ENCODE data around the gene SNF8. TPM values are rescaled to one million over a fixed set of nuclear protein-coding genes. Genes with fewer than 3 reads are reported as not detected.

SNF8 gene
- total RNA-seq, 1 experiment from 2014 or later = 129 TPM

GRCh38 chr17:48989100-48989499, 44.5 kb upstream of the SNF8 start:
- WGBS (ENCODE audit: extremely low coverage, insufficient read length, low lambda C conversion rate) = no CpG with 5 or more reads among the region's 4 CpGs
- H4K20me1 ChIP-seq (ENCODE audit: control insufficient read depth, insufficient read depth, insufficient read length) = no peaks in the 10 kb centered on the region
- Mint-ChIP-seq H3K4me3 (no peak overlapping the region), H3K27me3 (ENCODE audit: low read depth) (no peaks in the 10 kb centered on the region), H3K27ac (no peak overlapping the region), H3K9me3 (no peaks in the 10 kb centered on the region; a peak in 1 of 5 replicates), H3K36me3 (ENCODE audit: insufficient read depth in 1 of 3, low read depth in 3 of 3) (no peaks in the 10 kb centered on the region), H3K4me1 (peaks cover 27 to 40% of the 10 kb centered on the region in 2 experiments)
- no peaks in the 10 kb centered on the region for H3K79me1 ChIP-seq (ENCODE audit: insufficient read depth, low read depth, low read length, poor library complexity, severe bottlenecking)
- DNase-seq = peak; percentile 4
- H3K23ac ChIP-seq (ENCODE audit: insufficient read length, low read depth, low read length) = no peak overlapping the region
- H2AFZ ChIP-seq (ENCODE audit: low read length) = no peak overlapping the region
- no peak overlapping the region for H4K91ac ChIP-seq (ENCODE audit: insufficient read length, low read depth, low read length)
- no peak overlapping the region for H3K56ac ChIP-seq (ENCODE audit: insufficient read length, low read depth, low read length)
- H3K4ac ChIP-seq (ENCODE audit: low read depth, low read length) = no peak overlapping the region
- no peak overlapping the region for H2BK120ac ChIP-seq (ENCODE audit: low read depth, low read length, poor library complexity, severe bottlenecking)
- no peak for TF ChIP-seq CTCF (conservative IDR thresholded peaks at IDR 0.05)
- H3K4me2 ChIP-seq (ENCODE audit: insufficient read depth, insufficient read length, low read length) = no peak overlapping the region
- no peak overlapping the region for H2BK20ac ChIP-seq (ENCODE audit: low read depth, low read length, poor library complexity, severe bottlenecking)
- no peak overlapping the region for H3K14ac ChIP-seq (ENCODE audit: insufficient read depth, low read length)
- H3T11ph ChIP-seq (ENCODE audit: low read length) = no peak overlapping the region
- no peak overlapping the region for H2BK15ac ChIP-seq (ENCODE audit: low read depth, low read length)
- no peak overlapping the region for H3K27ac ChIP-seq (ENCODE audit: insufficient read length, low read depth, low read length)
- 0 out of 2 replicates have a peak, but pooled peaks cover 2% of the 10 kb centered on the region for H3K4me1 ChIP-seq (ENCODE audit: insufficient read depth, low read length)
- no peak overlapping the region for H3K9ac ChIP-seq (ENCODE audit: extremely low read depth, insufficient read length, low read length)
- no peaks in the 10 kb centered on the region for H3K27me3 ChIP-seq (ENCODE audit: insufficient read depth, low read length)
- H4K5ac ChIP-seq (ENCODE audit: insufficient read length, low read depth, low read length) = no peak overlapping the region
- no peaks in the 10 kb centered on the region for H3K79me2 ChIP-seq (ENCODE audit: insufficient read depth, low read length)
- no peak overlapping the region for H2BK5ac ChIP-seq (ENCODE audit: insufficient read length, low read length)
- H3K23me2 ChIP-seq (ENCODE audit: insufficient read length, low read depth, low read length, poor library complexity, severe bottlenecking) = no peaks in the 10 kb centered on the region
- no peak overlapping the region for H4K8ac ChIP-seq (replicated peaks; ENCODE audit: insufficient read length, low read depth, low read length)
- H2BK12ac ChIP-seq (ENCODE audit: insufficient read length, low read depth, low read length) = no peak overlapping the region
- no peak overlapping the region for H3K18ac ChIP-seq (ENCODE audit: insufficient read length, low read depth, low read length)
- no peak overlapping the region for H2AK5ac ChIP-seq (ENCODE audit: insufficient read length, low read length)
- no peaks in the 10 kb centered on the region for H3K9me3 ChIP-seq (ENCODE audit: control insufficient read depth, low read depth, low read length)
